A549 treated with CORT108297 at 1 μM for 4 hours (cell line): Measurements from ENCODE around the gene FDXACB1. TPM values are rescaled to one million over a fixed set of nuclear protein-coding genes. Genes with fewer than 3 reads are reported as not detected.

Experiments used
- total RNA-seq: library from RNA; stranded (reverse); fragments of 200-300 nt; extraction: Qiagen RNA extraction; gene quantifications from 5 replicates; pipeline ENCODE4 v1.2.3, GENCODE V29; 2022

Gene FDXACB1, protein sequence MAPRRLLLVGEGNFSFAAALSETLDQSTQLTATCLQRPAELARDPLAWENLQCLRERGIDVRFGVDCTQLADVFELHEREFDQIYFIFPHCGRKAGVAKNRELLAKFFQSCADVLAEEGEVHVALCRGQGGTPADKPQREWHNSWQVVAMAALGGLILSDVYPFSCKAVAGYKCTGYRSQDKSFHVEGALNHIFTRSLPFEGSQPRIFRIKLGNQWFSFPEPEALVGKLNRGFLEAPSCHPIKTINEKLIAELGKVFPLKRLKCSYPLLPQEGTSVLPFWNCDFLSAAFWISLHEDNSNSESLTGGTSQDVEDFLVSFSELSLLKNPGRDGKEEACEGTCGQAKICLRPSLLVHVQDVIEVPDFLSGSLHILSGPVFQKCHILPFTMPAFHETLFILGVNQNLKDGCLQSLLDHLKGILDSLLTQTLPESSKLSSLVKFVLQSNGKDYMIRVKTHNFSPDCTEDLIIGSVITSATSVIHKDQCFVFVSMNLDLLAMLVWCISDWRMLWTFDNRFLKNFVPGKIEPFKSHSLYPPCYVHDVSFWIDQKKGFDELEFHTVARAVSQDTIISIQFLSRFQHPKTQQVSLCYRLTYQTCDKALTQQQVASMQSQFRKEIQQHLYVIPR
- total RNA-seq, result 1.3 to 1.7 TPM (median 1.6 TPM) in 5 replicates

DNA sequence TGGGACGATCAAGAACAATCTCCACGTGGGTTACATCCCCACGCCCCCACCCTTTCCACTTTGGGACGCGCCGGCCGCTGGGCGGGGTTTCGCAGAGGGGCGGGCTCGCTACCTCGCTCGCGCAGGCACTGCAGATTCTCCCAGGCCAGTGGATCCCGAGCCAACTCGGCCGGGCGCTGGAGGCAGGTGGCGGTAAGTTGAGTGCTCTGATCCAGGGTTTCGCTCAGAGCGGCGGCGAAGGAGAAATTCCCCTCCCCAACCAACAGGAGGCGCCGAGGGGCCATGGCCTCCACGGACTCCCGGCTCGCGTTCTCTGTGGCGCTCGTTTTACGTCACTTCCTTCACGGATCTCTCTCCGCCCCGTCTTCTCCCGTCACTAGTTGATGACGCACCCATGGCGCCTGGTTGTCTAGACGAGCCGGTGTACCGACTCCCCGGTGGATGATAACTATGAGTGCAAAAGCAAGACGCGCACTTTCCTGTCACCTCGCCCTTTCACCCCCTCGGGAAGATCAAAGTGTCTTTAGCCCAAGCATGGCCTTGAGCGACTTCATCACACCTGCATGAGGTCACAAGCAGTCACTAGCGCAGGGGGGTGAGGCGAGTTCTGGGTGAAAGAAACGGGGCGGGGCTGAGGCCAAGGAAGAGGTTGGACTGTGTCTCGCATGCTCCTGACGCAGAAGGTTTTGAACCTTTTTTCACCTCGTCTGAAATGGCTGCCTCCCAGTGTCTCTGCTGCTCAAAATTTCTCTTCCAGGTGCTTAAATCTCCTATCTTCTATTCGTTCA lies at the start of gene FDXACB1, which contains the start of gene CFAP68:
Gene FDXACB1, minus strand, starts transcription at position 317 of the 788 bp plus-strand sequence. Its CDS starts 33 bp downstream, at position 284.
Gene CFAP68, plus strand, starts transcription at position 693 of the 788 bp plus-strand sequence. Its CDS starts 20 bp downstream, at position 713.

DNA sequence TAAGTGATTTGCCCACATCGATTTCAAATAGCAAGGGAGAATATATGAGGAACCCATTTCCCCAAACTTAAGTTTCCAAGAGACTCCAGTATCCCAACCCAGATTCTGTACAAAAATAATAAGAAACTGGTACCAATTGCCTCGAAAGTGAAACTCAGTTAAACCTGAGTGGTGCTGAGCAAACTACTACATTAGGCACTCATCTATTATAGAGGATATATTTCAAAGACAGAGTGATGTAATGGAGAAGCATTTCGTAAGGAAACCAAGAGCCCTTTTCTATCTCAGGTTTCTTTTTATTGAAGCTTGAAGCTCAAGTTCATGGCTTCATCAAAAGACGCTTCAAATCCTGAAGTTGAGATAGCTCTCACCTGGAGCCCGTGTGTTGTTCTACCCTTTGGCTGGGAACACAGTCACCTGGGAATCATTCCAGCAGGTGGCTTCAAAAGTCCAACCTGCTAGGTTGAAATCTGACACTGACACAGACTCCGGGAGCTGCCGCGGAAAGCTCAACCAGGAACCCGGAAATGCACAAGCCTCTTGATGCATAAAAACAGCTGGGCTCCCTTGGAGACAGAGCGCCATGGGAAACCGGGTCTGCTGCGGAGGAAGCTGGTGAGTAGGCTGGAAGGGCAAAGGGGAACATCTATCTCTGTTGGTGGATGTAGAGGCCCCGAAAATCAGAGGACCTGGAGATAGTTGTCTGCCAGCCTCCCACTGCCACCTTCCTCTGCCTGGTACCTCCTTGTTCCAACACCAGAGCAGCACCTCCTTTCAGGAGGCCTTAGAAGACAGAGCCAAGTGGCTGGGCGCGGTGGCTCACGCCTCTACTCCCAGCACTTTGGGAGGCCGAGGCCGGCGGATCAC lies 39.7 kb upstream of the FDXACB1 start, which contains the start of gene C11orf52:
Gene C11orf52, plus strand, starts transcription at position 524 of the 867 bp plus-strand sequence. Its CDS starts 60 bp downstream, at position 584.

DNA sequence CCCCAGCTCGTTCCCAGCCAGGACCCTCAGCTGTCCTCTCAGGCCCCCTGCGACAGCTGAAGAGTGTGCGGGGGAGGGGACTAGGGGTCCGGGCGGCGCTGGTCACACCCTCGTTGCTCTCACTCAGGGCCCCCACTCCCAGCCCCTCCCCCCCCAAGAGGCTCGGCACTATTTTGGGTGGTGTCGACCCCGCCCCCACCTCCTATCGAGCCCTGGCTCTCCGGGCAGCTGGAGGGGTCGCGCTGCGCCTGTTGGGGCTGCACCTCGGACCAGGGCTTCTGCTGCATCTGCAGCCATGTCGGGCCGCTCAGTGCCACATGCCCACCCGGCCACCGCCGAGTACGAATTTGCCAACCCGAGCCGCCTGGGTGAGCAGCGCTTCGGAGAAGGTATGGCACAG lies 33.6 kb upstream of the FDXACB1 start, which contains the start of gene HSPB2:
Gene HSPB2, plus strand, starts transcription at position 200 of the 400 bp plus-strand sequence. Its CDS starts 96 bp downstream, at position 296.

DNA sequence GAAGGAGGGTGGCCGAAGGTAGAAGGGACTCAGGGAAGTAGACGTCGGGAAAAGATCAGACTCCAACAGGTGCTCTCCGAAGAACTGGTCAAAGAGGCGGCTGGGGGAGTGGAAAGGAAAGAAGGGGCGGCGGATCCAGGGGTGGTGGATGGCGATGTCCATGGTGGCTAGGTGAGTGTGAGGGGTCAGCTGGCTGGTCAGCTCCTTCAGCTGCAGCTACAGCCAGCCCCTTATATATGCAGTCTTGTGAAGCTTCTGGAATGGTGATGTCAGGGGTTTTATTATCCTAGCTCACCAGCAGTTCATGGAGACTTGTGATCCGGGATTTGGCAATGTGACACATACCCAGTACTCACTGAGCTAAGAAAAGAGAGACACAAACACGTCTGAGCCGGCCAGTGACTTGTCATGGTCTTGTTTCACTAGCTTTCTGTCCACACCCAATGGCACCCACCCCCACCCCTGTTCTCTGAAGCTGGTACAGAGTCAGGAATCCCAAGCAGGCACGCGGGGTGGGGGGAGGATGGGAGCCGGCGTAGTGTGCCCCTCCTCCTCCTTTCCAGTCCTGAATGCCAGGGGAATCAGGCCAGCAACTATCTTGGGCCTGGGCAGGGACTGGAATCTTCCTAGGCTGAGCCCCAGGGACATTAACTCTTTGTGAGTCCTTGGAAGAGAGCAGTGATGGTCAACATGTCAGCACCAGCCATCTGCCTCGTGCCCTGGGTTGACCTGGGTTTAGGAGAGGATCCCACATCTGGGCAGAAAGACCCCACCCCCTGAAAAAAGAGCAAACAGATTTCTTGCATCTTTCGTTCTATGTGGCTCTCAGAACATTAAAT lies 32.8 kb upstream of the FDXACB1 start, which contains the start of gene CRYAB:
Gene CRYAB, minus strand, starts transcription at position 208 of the 839 bp plus-strand sequence. Its CDS starts 46 bp downstream, at position 162.

DNA sequence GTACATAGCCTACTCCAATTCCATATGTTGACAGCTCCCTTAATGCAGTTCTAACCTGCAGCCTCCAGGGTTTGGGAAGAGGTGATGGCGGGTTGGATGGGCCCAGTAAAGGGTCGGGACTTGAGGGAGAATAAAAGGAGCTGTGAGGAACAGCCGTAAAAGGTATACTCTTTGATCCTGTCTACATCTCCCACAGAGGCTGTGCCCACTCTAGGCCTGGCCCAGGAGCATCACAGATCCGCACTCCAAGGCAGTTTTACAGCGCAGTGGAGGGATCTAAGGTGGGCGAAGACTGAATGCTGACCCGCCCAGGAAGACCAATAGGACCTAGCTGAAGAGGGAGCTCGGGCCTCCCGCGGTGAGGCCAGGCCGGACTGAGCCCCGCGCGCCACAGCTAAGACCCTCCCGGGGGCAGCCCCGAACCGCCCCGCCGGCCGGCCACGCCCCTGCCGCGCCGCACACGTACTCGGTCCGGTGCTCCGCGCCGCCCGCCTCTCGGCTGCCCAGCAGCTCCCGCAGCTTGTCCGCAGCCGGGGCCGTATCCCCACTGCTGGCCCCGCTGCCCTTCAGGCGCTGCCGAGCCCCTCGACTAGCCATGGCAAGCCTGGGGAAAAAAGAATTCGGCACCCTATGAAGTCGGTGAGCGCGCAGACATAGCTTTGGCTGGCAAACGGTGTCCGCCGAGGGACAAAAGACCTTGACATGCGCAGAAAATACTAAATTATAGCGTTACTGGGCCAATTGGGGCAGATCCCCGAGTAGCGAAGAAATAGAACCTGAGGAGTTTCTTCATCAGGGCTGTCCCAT lies 7.9 kb downstream of the FDXACB1 start, which contains the start of gene ALG9:
Gene ALG9, minus strand, starts transcription at position 696 of the 807 bp plus-strand sequence. Its CDS starts 99 bp downstream, at position 597.

Other genes with a start within 250 kb of the FDXACB1 start
- gene PPP2R1B, start 112.8 kb downstream of the FDXACB1 start, total RNA-seq, result 14.1 to 18.7 TPM (median 17.8 TPM) in 5 replicates
- gene ALG9, start 7.6 kb downstream of the FDXACB1 start, total RNA-seq, result 18.9 to 20.3 TPM (median 19.8 TPM) in 5 replicates
- 28.4 to 34.2 TPM (median 31.2 TPM) in 5 replicates for gene CFAP68, start 376 bp upstream of the FDXACB1 start, total RNA-seq
- 5.5 to 13.0 TPM (median 6.5 TPM) in 5 replicates for gene CRYAB, start 32.6 kb upstream of the FDXACB1 start, total RNA-seq
- gene HSPB2, start 33.6 kb upstream of the FDXACB1 start, total RNA-seq, result not detected in 5 replicates
- gene C11orf52, start 39.7 kb upstream of the FDXACB1 start, total RNA-seq, result 0.11 TPM in 1 of 5 replicates, not detected in the others
- 4.1 to 7.5 TPM (median 6.9 TPM) in 5 replicates for gene DIXDC1, start 58.2 kb upstream of the FDXACB1 start, total RNA-seq
- gene DLAT, start 146.2 kb upstream of the FDXACB1 start, total RNA-seq, result 24.4 to 33.2 TPM (median 28.3 TPM) in 5 replicates
- 0.77 to 1.5 TPM (median 0.99 TPM) in 5 replicates for gene PIH1D2, start 194.9 kb upstream of the FDXACB1 start, total RNA-seq
- gene NKAPD1, start 195.1 kb upstream of the FDXACB1 start, total RNA-seq, result 12.1 to 18.8 TPM (median 14.4 TPM) in 5 replicates
- gene TIMM8B, start 207.6 kb upstream of the FDXACB1 start, total RNA-seq, result 67.1 to 72.7 TPM (median 69.5 TPM) in 5 replicates
- gene SDHD, start 207.7 kb upstream of the FDXACB1 start, total RNA-seq, result 66.2 to 98.0 TPM (median 68.1 TPM) in 5 replicates